ENCODE measurements around the gene ITPK1. TPM values are rescaled to one million over a fixed set of nuclear protein-coding genes. Genes with fewer than 3 reads are reported as not detected.

Gene ITPK1
- total and polyA plus RNA-seq, 5 donors from 2014 or later = 19.5 to 54.1 (median 22.1) TPM

Other genes starting within 250 kb of the ITPK1 start
- not detected for gene CHGA, start 192.8 kb downstream of the ITPK1 start, total RNA-seq
- under 1 TPM; 0.21 to 0.72 (median 0.33) TPM for gene CHGA, start 192.8 kb downstream of the ITPK1 start, polyA plus RNA-seq
- 85.5 TPM for gene MOAP1, start 69.0 kb upstream of the ITPK1 start, total RNA-seq
- gene MOAP1, start 69.0 kb upstream of the ITPK1 start, polyA plus RNA-seq = 10 to 100 TPM; 66.4 to 88.1 (median 75.9) TPM
- 6.9 TPM for gene LYSET, start 69.4 kb upstream of the ITPK1 start, total RNA-seq
- 10 to 100 TPM; 34.2 to 43.1 (median 36.9) TPM for gene LYSET, start 69.4 kb upstream of the ITPK1 start, polyA plus RNA-seq
- 7.1 TPM for gene GON7, start 91.1 kb upstream of the ITPK1 start, total RNA-seq
- 10 to 100 TPM; 25.4 to 31.0 (median 30.4) TPM for gene GON7, start 91.1 kb upstream of the ITPK1 start, polyA plus RNA-seq
- gene UBR7, start 91.3 kb upstream of the ITPK1 start, total RNA-seq = 13.2 TPM
- gene UBR7, start 91.3 kb upstream of the ITPK1 start, polyA plus RNA-seq = 10 to 100 TPM; 36.2 to 45.4 (median 38.2) TPM
- gene BTBD7, start 217.1 kb upstream of the ITPK1 start, total RNA-seq = 27.8 TPM
- 10 to 100 TPM in 2 of 4 donors, 1 to 10 TPM in 2; 6.5 to 10.8 (median 10.2) TPM for gene BTBD7, start 217.1 kb upstream of the ITPK1 start, polyA plus RNA-seq
- gene COX8C, start 231.3 kb upstream of the ITPK1 start, total RNA-seq = not detected
- gene COX8C, start 231.3 kb upstream of the ITPK1 start, polyA plus RNA-seq = under 1 TPM in 1 of 4 donors, not detected in 3; 0.47 TPM